ENCODE results near the gene SYCP1.

The SYCP1 gene

DNA sequence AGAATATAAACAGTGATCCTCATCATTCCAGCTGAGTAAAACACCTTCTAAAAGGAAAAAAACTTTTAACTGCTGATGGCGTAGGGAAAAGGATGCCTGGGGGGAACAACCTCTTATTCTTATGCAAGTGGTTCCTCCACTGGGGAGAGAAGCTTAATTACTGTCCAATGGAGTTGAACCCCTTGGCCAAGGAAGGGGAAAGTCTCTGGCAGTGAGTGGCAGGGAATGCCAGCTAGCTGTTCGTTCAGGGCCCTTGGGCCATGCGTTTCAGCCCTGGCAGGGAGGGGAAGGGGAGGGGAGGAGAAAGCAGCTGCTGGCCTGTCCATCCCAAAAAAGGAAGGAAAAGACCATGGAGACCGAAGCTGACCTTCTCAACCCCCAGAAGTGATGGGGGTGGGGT is 22.6 kb upstream of the SYCP1 start:
- DNase-seq (ENCODE audit: low read depth, low spot score) = no peak
- H3K4me3 ChIP-seq (ENCODE audit: low read depth, low read length) = no peak overlapping the region
- in situ Hi-C loops (cut with HindIII; ENCODE audit: low sequenced_read_pairs) = no loop called here
- TF ChIP-seq, protein P1, sequence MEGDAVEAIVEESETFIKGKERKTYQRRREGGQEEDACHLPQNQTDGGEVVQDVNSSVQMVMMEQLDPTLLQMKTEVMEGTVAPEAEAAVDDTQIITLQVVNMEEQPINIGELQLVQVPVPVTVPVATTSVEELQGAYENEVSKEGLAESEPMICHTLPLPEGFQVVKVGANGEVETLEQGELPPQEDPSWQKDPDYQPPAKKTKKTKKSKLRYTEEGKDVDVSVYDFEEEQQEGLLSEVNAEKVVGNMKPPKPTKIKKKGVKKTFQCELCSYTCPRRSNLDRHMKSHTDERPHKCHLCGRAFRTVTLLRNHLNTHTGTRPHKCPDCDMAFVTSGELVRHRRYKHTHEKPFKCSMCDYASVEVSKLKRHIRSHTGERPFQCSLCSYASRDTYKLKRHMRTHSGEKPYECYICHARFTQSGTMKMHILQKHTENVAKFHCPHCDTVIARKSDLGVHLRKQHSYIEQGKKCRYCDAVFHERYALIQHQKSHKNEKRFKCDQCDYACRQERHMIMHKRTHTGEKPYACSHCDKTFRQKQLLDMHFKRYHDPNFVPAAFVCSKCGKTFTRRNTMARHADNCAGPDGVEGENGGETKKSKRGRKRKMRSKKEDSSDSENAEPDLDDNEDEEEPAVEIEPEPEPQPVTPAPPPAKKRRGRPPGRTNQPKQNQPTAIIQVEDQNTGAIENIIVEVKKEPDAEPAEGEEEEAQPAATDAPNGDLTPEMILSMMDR (IDR thresholded peaks at IDR 0.05; ENCODE audit: low read depth, low read length) = no peak

DNA sequence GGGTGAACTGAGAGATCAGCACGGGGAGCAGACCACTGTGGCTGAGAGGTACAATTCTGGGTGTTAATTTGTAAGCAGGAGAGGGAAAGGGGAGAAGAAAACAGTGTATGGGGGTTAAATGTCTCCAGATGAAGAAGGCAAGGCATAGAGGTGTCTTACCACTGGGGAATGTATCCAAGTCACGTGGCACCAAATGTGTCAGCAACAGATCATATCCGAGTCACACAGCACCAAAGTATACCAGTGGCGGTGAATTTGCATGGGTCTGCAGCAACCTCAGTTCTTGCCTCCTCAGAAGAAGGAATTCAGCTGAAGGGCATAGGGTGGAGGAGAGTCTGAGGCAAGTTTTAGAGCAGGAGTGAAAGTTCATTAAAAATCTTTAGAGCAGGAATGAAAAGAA is 21.2 kb upstream of the SYCP1 start:
- in situ Hi-C loops (cut with HindIII; ENCODE audit: low sequenced_read_pairs) = no loop called here
- TF ChIP-seq, protein P1 (IDR thresholded peaks at IDR 0.05; ENCODE audit: low read depth, low read length) = no peak
- no peak for DNase-seq (ENCODE audit: low read depth, low spot score)
- H3K4me3 ChIP-seq (ENCODE audit: low read depth, low read length) = no peak overlapping the region

DNA sequence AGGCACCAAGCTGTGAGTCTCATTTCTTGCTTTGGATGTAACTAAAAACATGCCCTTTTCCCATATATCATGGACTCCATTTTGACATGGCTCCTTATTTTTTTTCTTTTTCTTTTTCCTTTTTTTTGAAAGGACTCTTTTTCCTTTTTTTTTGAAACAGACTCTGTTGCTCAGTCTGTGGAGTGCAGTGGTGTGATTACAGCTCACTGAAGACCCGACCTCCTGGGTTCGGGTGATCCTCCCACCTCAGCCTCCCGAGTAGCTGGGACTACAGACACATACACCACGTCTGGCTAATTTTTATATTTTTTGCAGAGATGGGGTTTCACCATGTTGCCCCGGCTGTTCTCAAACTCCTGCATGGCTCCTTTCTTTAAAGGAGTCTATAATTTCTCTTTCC is 10.4 kb upstream of the SYCP1 start:
- DNase-seq (ENCODE audit: low read depth, low spot score) = no peak
- TF ChIP-seq, protein P1 (IDR thresholded peaks at IDR 0.05; ENCODE audit: low read depth, low read length) = no peak
- no peak overlapping the region for H3K4me3 ChIP-seq (ENCODE audit: low read depth, low read length)
- in situ Hi-C loops (cut with HindIII; ENCODE audit: low sequenced_read_pairs) = no loop called here

DNA sequence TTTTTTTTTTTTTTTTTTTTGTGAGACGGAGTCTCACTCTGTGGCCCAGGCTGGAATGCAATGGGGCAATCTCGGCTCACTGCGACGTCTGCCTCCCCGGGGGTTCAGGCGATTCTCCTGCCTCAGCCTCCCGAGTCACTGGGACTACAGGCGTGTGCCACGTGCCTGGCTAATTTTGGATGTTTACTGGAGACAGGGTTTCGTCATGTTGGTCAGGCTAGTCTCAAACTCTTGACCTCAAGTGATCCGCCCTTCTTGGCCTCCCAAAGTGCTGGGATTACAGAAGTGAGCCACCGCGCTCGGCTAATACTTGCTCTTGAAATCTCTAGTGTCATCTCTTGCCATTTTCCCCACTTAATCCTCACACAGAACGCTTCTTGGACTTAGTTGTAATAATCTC is 1.1 kb upstream of the SYCP1 start:
- no peak overlapping the region for H3K4me3 ChIP-seq (ENCODE audit: low read depth, low read length)
- TF ChIP-seq, protein P1 (IDR thresholded peaks at IDR 0.05; ENCODE audit: low read depth, low read length) = no peak
- no peak for DNase-seq (ENCODE audit: low read depth, low spot score)
- in situ Hi-C loops (cut with HindIII; ENCODE audit: low sequenced_read_pairs) = no loop called here

DNA sequence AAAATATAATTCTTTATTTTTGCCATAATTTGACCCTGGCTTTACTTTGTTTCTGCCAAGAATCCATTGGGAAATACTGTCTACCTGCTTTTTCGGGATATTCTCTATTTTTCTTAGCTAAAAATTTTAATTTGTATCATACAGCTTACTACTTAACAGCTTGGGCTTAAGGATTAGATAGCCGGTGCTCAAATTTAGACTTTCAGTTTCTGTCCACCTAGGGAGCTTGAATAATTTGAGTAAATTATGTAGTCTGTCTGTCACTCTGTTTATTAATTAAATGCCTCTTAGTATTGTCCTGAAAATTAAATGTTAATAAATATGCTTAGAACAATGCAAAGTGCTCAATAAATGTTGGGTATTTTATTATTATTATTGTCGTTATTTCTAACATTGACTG is 6.7 kb downstream of the SYCP1 start:
- in situ Hi-C loops (cut with HindIII; ENCODE audit: low sequenced_read_pairs) = no loop called here
- no peak for DNase-seq (ENCODE audit: low read depth, low spot score)
- H3K4me3 ChIP-seq (ENCODE audit: low read depth, low read length) = no peak overlapping the region
- TF ChIP-seq, protein P1 (IDR thresholded peaks at IDR 0.05; ENCODE audit: low read depth, low read length) = no peak

DNA sequence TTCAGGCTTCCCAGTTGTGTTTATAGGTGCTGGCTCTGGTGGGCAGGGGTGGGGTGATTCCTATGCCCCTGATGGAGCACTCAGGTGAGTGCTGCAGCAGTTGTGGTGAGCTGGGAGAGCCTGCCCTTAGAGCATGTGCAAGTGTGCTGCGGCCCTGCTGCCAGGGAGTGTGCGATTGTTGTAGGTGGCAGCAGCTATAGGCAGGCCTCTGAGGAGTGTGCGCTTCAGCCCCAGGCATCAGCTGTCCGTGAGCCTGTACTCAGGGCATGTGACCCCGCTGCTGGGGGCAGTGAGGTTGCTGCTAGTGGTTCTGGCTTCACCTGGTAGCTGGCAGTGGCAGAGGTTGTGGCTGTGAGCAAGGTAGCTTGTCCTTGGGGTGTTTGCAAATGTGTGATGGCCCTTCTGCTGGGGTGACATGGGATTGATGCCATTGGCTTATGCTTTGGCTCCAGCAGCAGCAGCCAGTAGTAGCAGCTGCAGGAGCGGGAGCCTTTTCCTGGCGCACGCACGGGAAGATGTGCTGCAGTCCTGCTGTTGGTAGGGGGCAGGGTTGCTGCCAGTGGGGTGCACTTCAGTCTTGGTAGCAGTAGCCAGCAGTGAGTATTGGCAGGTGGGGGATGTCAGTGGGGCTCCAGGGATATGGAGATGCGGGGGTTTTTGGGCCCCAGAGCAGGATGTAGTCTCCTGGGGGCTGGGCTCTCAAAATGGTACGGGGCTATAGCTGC is 37.7 kb downstream of the SYCP1 start:
- in situ Hi-C loops (cut with HindIII; ENCODE audit: low sequenced_read_pairs) = no loop called here
- no peak for DNase-seq (ENCODE audit: low read depth, low spot score)
- TF ChIP-seq, protein P1 (IDR thresholded peaks at IDR 0.05; ENCODE audit: low read depth, low read length) = no peak
- no peak overlapping the region for H3K4me3 ChIP-seq (ENCODE audit: low read depth, low read length)

Data from astrocyte of the spinal cord (primary cell).